Measurements from ENCODE around the gene TMEM252.

Gene TMEM252

GRCh38 chr9:68493541-68493940 is 47.1 kb downstream of the TMEM252 start:
- no peak for DNase-seq (ENCODE audit: low read depth)
- H3K4me3 ChIP-seq (ENCODE audit: low read depth, low read length), result no peak overlapping the region
- TF ChIP-seq CTCF (IDR thresholded peaks at IDR 0.05; ENCODE audit: low read depth, low read length, missing control alignments), result no peak

GRCh38 chr9:68492806-68493205 is 47.9 kb downstream of the TMEM252 start:
- no peak for DNase-seq (ENCODE audit: low read depth)
- TF ChIP-seq CTCF (IDR thresholded peaks at IDR 0.05; ENCODE audit: low read depth, low read length, missing control alignments), result no peak
- no peak overlapping the region for H3K4me3 ChIP-seq (ENCODE audit: low read depth, low read length)

GRCh38 chr9:68489646-68490045 is 51.0 kb downstream of the TMEM252 start:
- TF ChIP-seq CTCF (IDR thresholded peaks at IDR 0.05; ENCODE audit: low read depth, low read length, missing control alignments), result no peak
- DNase-seq (ENCODE audit: low read depth), result no peak
- no peak overlapping the region for H3K4me3 ChIP-seq (ENCODE audit: low read depth, low read length)

GRCh38 chr9:68488126-68488525 is 52.6 kb downstream of the TMEM252 start:
- DNase-seq (ENCODE audit: low read depth), result no peak
- no peak overlapping the region for H3K4me3 ChIP-seq (ENCODE audit: low read depth, low read length)
- no peak for TF ChIP-seq CTCF (IDR thresholded peaks at IDR 0.05; ENCODE audit: low read depth, low read length, missing control alignments)
